Transverse colon (tissue), 4 donors: ENCODE data around the gene ANKRD33. TPM values are rescaled to one million over a fixed set of nuclear protein-coding genes. Genes with fewer than 3 reads are reported as not detected.
A peak's percentile ranks its signal among the peaks of the same experiment; 100 is the strongest.

Experiments
- DNase-seq: peaks from one replicate; pipeline ENCODE4 v3.0.0-alpha.2; 2019
- H3K27ac ChIP-seq, 4 donors: fragments of 200-600 bp; sonication (generic); 2 replicates each; pipeline ENCODE4 v1.5.1; 2016 to 2018; ENCODE audit warnings: inconsistent platforms in 4 of 4
- H3K27me3 ChIP-seq: fragments of 200-600 bp; sonication (generic); 2 replicates; pipeline ENCODE4 v1.5.1; 2017; ENCODE audit warnings: inconsistent platforms
- H3K36me3 ChIP-seq, 4 donors: fragments of 200-600 bp; sonication (generic); 2 replicates each; pipeline ENCODE4 v1.5.1; 2017 to 2019; ENCODE audit warnings: inconsistent platforms in 4 of 4
- H3K4me1 ChIP-seq, 4 donors: fragments of 200-600 bp; sonication (generic); 2 replicates each; pipeline ENCODE4 v1.5.1; 2017 to 2020; ENCODE audit warnings: inconsistent platforms in 4 of 4
- H3K4me3 ChIP-seq, 4 donors: fragments of 200-600 bp; sonication (generic); 1 replicate in 1 of 4; 2 replicates in 3 of 4; pipeline versions ENCODE4 v1.5.1 to v1.6.1; 2017 to 2019; ENCODE audit warnings: inconsistent platforms in 4 of 4
- H3K9me3 ChIP-seq, 2 donors: fragments of 200-600 bp; sonication (generic); 2 replicates each; pipeline ENCODE4 v1.5.1; 2017 to 2019; ENCODE audit warnings: inconsistent platforms in 2 of 2
- EP300 ChIP-seq: sonication (generic); formaldehyde crosslinking; IDR thresholded peaks from one replicate; pipeline ENCODE4 v1.6.1; 2017; ENCODE audit warnings: antibody characterized with exemption, low read depth
- POLR2A ChIP-seq: fragments of 450-650 bp; IDR thresholded peaks from one replicate; pipeline ENCODE4 v1.6.1; 2016; ENCODE audit warnings: antibody characterized with exemption, mild to moderate bottlenecking, moderate library complexity
- POLR2AphosphoS5 ChIP-seq, 3 donors: sonication (generic); formaldehyde crosslinking; IDR thresholded peaks; one replicate each; pipeline ENCODE4 v1.6.1; 2016; ENCODE audit warnings: antibody characterized with exemption in 3 of 3
- WGBS, 2 donors: methylation state at CpG; one replicate each; pipeline ENCODE4 v1.1.5; 2018; ENCODE audit warnings: low coverage in 1 of 2; 5-methylcytosine and 5-hydroxymethylcytosine counted together
- in situ Hi-C, 4 donors: fragments of 200-750 bp; cut with MboI; loops; one replicate each; pipeline versions ENCODE4 v1.15.0 to v1.15.1; 2017; ENCODE audit warnings: low sequenced_read_pairs in 3 of 4, low pct_ligation_motif_present in 1 of 4, low pct_unique_long_range_greater_than_20kb in 1 of 4
- intact Hi-C: fragments of 100-400 bp; cut with DNase I; formaldehyde crosslinking; loops from one replicate; pipeline ENCODE4 v1.15.1; 2023; ENCODE audit warnings: low total_unique reads
- total RNA-seq, 4 donors: library from RNA; depleted of rRNA; stranded (reverse); fragments of >200 nt; gene quantifications; one replicate each; pipeline ENCODE4 v1.1.0, GENCODE V29; 2016
- TF ChIP-seq, protein P1 (sequence below), 5 experiments: fragments of 200-600 bp in 3 of 5; fragments of 450-650 bp in 2 of 5; sonication (generic) in 3 of 5; IDR thresholded peaks; 1 replicate in 2 of 5; 2 replicates in 3 of 5; pipeline ENCODE4 v1.5.1; 2016 to 2017; ENCODE audit warnings: antibody characterized with exemption in 5 of 5, inconsistent platforms in 3 of 5, mild to moderate bottlenecking in 2 of 5, moderate library complexity in 1 of 5

Gene ANKRD33
- total RNA-seq, 4 donors from 2014 or later = not detected

DNA sequence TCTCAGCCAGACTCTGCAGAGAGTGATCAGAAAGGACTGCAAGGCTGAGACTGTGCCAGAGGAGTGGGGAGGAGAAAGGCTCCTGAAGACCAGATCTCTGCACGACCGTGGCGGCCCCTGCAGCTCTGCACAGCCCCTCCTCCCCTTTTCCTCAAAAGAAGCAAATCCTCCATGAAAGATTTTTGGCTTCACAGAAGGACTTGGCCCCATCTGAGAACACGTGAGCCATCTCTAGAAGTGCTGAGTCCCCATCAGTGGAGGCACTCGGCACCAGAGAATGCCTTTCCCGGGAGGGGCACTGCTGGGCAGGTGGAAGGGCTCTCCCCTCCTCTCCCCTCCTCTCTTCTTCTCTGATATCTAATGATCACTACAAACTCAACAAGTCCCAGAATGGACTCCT, 46.2 kb upstream of the ANKRD33 start:
- no peak overlapping the region for H3K27ac ChIP-seq
- intact Hi-C loops (no loop called here), in situ Hi-C loops (no loop called here)
- DNase-seq = no peak
- H3K4me1 ChIP-seq = peaks cover 3 to 6% (median 4%) of the 10 kb centered on the region in 4 donors
- peaks cover 76% of the 10 kb centered on the region for H3K27me3 ChIP-seq
- TF ChIP-seq POLR2A (no peak), EP300 (no peak), POLR2AphosphoS5 (IDR thresholded peaks at IDR 0.05) (no peak)
- TF ChIP-seq, protein P1, sequence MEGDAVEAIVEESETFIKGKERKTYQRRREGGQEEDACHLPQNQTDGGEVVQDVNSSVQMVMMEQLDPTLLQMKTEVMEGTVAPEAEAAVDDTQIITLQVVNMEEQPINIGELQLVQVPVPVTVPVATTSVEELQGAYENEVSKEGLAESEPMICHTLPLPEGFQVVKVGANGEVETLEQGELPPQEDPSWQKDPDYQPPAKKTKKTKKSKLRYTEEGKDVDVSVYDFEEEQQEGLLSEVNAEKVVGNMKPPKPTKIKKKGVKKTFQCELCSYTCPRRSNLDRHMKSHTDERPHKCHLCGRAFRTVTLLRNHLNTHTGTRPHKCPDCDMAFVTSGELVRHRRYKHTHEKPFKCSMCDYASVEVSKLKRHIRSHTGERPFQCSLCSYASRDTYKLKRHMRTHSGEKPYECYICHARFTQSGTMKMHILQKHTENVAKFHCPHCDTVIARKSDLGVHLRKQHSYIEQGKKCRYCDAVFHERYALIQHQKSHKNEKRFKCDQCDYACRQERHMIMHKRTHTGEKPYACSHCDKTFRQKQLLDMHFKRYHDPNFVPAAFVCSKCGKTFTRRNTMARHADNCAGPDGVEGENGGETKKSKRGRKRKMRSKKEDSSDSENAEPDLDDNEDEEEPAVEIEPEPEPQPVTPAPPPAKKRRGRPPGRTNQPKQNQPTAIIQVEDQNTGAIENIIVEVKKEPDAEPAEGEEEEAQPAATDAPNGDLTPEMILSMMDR (IDR thresholded peaks at IDR 0.05) = no peak
- no peaks in the 10 kb centered on the region for H3K9me3 ChIP-seq
- no peak overlapping the region for H3K4me3 ChIP-seq
- H3K36me3 ChIP-seq = no peaks in the 10 kb centered on the region
- 50 to 60% methylated on average over 1 to 6 of the region's 6 CpGs for WGBS, 2 donors

DNA sequence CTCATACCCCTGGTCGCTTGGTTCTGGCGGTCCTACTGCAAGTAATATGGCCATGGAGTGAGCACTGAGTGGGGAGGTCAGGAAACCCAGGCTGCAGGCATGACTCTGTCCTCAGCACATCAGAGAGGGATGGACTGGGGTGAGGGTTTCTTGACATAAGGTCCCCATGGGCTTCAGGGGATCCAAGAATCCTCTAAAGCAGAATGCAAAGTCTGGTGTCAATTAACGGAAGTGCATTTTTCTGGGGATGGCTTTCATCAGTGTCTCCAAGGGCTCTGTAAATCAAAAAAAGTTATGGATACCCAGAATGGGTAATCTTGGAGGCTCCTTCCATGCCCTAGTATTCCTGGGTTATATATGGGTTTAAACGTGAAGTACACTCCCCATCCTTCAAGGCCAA, 43.0 kb upstream of the ANKRD33 start:
- no peak overlapping the region for H3K4me3 ChIP-seq
- 58 to 86% methylated on average over 2 to 4 of the region's 4 CpGs for WGBS, 2 donors
- peaks cover 11 to 23% (median 21%) of the 10 kb centered on the region in 4 donors for H3K4me1 ChIP-seq
- TF ChIP-seq EP300 (no peak), POLR2A (no peak), POLR2AphosphoS5 (IDR thresholded peaks at IDR 0.05) (no peak)
- TF ChIP-seq, protein P1 (IDR thresholded peaks at IDR 0.05) = no peak
- intact Hi-C loops = no loop called here
- no peaks in the 10 kb centered on the region for H3K9me3 ChIP-seq
- peaks cover 92% of the 10 kb centered on the region for H3K27me3 ChIP-seq
- no peak for DNase-seq
- in situ Hi-C loops = no loop called here
- no peak overlapping the region for H3K27ac ChIP-seq
- H3K36me3 ChIP-seq = no peaks in the 10 kb centered on the region

DNA sequence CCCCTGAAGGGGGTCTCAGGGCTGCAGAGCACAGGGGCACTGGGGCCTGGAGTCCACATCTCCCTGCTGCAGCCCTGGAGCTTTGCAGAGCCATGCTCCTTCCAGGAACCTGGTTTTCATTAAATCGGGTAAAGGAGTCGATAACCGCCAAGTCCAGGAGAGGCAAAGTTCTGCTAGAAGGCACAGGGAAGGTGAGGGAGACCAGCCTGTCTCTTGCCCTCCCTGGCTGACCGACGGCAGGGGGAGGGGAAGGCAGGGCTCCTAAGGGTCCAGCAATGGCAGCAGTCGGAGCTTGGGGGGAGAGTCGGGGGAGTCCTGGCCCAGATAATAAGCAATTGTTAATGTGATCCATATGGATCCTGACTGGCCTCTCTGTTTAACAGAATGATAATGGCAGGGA, 42.4 kb upstream of the ANKRD33 start:
- intact Hi-C loops = no loop called here
- peaks cover 11 to 23% (median 21%) of the 10 kb centered on the region in 4 donors for H3K4me1 ChIP-seq
- no peak overlapping the region for H3K27ac ChIP-seq
- no peak for DNase-seq
- no peaks in the 10 kb centered on the region for H3K9me3 ChIP-seq
- H3K36me3 ChIP-seq = no peaks in the 10 kb centered on the region
- in situ Hi-C loops = no loop called here
- WGBS, 2 donors = 72 to 81% methylated on average over 4 to 7 of the region's 7 CpGs
- no peak overlapping the region for H3K4me3 ChIP-seq
- TF ChIP-seq, protein P1 (IDR thresholded peaks at IDR 0.05) = no peak
- TF ChIP-seq EP300 (no peak), POLR2AphosphoS5 (IDR thresholded peaks at IDR 0.05) (no peak), POLR2A (no peak)
- peaks cover 95% of the 10 kb centered on the region for H3K27me3 ChIP-seq

DNA sequence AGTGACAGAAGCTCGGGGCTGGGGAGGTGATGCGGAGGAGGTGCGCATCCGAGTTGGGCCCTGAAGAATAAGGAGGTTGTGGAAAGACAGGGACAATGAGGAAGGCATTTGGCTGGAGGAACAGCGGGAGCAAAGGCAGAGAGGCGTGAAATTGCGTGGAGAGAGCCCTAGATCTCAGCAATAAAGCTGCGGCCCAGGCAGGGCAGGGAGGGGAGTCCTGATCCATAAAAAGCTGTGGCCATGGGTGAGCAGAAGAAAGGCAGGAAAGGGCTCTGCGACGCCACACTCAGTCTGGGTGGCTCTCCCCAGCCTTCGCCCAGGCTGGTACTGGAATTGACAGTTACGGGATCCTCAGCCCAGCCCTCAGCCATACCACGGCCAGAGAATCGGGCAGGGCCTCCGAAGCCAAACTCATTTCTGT, 41.6 kb upstream of the ANKRD33 start:
- Histone ChIP-seq H3K4me1 (peaks cover 11 to 23% (median 21%) of the 10 kb centered on the region in 4 donors), H3K4me3 (peak overlapping the region in 1 of 4 donors; percentile 52), H3K27ac (no peak overlapping the region)

More for the DNA sequence above, 41.6 kb upstream of the ANKRD33 start:
- no peak for TF ChIP-seq POLR2AphosphoS5 (IDR thresholded peaks at IDR 0.05)
- TF ChIP-seq, protein P1 (IDR thresholded peaks at IDR 0.05) = no peak
- no peak for TF ChIP-seq POLR2A
- no peak for TF ChIP-seq EP300
- intact Hi-C loops = no loop called here
- Histone ChIP-seq H3K27me3 (peaks cover 91% of the 10 kb centered on the region), H3K9me3 (no peaks in the 10 kb centered on the region), H3K36me3 (no peaks in the 10 kb centered on the region)
- in situ Hi-C loops = no loop called here
- 62 to 70% methylated on average over 5 to 15 of the region's 15 CpGs for WGBS, 2 donors
- DNase-seq = no peak
